Measurements from ENCODE around the gene PACRGL.

Gene PACRGL

DNA sequence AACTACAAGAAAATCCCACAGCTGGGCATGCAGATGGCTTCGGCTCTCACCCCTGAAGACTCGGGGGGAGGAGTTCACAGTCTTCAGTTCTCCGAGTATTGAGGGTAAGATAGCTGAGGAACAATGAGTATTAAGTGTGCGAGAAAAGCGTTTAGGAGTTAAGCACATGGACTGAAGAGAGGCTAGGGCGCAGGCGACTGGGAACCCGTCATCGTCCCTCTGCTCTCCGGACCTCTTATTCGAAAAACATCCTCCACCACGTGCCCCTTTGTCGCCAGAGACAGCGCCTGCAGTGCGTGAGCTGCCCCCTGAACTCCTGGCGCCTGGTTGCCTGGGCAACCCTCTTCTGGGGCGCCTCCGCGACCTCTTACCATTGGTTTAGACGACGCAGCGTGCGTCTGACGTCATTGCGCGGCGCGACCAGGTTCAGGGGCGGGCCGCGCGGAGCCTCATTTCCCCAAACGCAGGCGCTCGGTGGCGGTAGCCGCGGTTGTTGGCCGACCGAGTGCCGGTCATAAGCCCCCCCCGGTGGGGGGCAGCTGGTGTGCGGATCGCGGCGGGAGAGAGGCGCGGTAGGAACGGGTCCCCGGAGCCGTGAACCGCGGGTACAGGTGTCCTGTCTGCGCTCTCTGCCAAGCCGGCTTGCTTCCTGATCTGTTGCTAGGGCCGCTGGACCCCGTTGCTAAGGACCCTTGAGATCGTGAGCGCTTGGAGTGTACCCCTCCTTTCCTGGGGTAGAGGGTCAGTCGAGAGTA lies at the start of gene PACRGL:
Gene PACRGL, plus strand, starts transcription at position 452 of the 755 bp plus-strand sequence. CDS start 4,024 bp downstream, outside the sequence.
- DNase-seq, result peak; percentile 93

DNA sequence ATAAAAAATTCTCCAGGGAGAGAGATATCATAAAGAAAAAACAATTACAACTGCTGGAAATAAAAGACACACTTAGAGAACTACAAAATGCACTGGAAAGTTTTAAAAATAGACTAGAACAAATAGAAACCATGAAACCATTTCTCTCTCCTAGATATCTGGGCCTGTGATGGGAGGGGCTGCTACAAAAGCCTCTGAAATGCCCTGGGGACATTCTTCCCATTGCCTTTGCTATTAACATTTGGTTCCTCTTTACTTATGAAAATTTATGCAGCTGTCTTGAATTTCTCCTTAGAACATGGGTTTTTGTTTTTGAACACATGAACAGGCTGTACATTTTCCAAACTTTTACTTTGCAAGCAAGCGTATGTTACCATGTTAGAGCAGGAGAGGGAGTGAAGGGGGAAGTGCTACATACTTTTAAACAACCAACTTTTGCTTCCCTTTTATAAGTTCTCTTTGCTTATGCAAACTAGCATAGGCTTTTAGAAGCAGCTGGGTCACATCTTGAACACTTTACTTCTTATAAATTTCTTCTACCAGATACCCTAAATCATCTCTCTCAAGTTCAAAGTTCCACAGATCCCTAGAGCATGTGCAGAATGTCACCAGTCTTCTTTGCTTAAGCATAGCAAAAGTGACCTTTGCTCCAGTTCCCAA lies 47.9 kb upstream of the PACRGL start:
- DNase-seq, result no peak

DNA sequence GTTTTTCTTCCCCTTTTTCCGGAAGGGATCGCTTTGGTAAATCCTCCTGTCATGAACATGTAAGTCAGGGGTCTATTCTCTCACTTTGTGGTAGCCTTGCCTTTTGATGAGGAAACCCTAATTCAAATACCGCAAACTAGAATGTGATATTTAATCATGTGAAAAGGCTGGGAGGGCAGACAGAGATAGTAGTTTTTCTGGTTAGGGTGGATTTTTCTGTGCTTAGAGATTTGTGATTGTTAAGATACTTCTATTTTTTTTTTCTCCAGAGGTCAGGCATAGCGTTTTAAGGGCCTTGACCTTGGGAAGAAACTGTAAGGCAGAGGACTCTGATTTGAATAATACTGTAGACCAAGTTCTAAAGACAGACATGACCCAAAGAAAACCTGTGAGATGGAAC lies 41.8 kb upstream of the PACRGL start:
- no peak for DNase-seq

DNA sequence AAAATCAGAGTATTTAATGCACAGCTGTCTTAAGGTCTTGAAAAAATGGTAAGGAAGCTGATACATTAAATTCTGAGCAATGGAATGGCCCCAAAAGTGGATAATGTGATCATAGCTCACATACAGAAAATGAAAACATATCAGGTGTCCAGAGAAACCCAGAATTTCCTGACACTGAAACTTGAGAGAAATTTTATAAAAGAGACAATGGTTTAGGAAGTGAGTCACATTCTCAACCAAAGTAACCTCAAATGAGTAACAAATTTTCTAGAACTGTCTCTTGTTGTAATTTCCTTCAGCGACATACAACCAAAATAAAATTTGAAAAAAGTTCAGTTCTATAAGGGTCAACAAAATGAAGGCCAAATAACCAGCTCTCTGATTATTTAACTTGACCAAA lies 37.4 kb upstream of the PACRGL start:
- no peak for DNase-seq

DNA sequence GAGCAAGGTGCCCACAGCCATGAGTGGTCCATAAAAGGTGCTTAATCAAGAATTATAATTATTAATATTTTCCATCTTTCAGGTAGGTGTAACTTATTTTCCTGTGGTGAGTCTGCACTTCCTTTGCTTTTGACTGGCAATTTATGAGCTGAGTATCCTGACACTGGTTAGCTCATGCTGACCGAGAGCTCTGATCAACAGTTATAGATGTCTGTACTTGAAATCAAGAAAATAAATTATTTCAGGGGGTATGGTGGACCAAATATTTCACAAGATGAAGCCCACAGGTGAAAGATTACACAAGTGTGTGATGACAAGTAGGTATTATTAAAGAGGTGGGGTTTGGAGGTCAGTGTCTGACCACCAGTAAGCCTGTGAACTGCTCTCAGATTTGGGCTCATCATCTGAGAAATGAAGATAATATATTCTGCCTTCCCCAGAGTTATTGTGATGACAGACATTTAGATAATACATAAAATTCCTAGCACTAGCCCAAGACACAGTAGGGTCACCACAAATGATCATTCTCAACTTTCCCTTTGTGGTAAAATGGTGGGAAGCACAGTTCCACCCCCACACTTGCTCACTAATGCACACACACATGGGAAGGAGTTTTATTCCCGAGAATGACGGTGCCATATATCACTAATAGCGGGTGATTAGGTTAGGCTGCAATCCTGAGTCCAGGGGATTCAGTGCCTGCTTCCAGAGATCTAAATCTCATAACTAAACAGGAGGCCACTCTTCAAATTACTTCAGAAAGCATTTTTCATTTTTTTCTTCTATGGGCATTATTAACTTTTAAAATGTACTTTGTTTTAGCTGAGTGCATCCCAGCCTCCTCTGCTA lies 34.0 kb upstream of the PACRGL start:
- no peak for DNase-seq

DNA sequence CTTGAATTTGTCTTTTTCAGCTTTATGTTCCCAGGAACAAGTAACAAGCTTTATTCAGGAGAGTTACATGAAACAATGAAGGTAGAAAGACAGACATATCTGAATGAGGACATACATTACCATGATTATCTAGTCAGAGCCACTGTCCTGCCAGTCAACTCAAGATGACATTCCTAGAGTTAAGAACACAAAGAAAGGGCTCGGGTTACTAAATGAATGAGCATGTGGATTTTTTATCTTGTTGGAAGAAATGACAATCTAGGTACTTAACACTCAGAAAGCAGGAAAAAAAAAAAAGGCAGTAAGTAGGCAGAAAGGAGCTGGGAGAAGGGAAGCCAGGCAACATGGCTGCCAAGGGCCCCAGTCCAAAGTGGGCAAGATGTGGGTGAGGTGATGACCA lies 28.0 kb upstream of the PACRGL start:
- no peak for DNase-seq

DNA sequence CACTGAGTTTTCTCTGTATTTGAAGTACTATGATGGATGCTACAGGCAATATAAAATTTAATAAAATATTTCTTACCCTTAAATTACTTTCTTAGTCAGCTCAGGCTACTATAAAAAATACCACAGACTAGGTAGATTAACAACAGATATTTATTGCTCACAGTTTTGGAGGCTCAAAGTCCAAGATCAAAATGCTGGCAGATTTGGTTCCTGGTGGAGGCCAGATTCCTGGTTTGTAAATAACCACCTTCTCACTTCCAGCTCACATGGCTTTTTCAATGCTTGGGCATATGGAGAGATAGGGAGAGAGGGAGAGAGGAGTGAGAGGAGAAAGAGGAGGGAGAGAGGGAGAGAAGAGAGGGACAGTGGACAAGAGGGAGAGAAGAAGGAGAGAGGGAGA lies 24.5 kb upstream of the PACRGL start:
- DNase-seq, result no peak

DNA sequence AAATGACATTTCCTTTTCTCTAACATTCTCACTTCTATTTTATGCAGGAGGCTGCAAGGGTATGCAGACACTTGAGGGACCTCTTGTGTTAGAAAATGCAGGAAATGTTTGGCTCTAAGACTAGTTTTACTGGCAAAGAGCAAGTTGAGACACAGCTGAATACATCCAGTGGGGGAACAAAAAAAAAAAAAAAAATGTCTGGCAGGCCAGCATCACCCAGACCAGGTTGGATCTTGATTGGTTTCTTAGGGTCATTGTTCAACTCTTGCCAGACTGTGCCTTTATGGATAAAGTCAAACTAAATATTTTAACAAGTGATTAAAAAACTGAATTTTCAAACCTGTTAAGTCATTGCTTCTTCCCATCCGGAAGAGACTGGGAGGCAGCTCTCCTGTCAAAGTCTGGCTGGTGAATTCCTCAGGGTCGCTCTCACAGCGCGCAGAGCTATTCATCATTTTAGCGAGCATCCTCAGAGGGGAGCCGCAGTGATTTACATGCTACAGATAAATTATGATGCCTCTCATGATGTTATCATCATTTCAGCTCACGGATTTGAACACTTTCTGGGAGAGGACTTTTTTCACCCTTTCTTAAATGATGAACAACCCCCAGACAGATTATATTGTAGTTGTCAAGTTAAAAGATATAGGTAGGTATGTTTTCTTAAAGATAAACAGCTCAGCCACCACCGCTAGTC lies 23.6 kb upstream of the PACRGL start:
- no peak for DNase-seq

DNA sequence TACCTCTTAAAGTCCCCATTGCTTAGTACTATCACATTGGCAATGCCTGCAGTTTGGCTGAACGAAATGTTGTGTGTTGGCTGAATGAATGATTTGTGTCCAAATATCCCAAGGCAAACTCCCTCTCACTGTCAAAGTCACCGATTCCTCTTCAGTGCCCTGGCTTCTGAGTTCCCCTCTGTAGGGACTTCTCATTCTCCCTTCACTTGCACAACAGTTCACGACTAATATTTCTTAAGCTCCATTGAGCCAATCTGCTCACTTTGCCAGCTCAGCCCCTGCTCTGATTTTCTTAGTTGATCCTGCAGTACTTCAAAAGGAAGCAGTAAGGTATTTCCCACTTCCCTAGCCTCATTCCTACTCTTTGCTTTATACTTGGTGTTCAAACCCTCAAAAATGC lies 21.9 kb upstream of the PACRGL start:
- DNase-seq, result no peak

DNA sequence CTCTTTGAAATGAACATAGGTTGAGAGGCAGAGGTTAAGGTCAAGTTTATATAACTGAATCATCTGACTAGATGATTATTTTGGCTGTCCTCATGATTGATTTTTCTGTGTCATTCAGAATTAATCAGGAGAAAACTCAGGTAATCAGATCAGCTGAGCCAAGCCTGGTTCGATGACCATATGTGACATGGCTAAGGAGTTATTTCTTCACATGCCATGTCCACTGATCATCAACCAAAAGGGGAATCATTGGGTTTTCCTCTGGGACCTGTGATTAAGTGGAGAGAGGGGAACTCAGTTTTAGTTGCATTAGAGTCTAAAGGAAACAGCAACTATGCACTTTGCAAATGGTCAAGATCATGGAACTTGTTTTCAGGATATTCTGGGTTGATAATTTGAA lies 20.3 kb upstream of the PACRGL start:
- DNase-seq, result no peak

DNA sequence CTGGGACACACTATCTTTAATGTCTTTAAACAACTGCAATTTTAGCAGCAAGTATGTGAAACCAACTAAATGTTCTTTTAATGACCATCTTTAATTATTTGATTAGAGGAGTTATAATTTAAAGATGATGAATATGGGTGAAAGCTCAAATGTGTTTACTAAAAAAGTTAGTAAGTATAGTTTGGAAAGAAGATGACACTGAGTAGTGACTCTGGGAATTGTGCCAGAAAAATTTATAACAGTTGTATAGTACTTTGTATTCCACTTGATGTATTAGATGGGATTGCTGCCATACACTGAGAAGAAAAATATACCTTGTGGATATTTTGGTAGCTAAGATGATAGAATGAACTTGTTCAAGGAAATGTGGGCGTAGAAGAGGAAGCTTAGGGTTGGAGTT lies 19.5 kb upstream of the PACRGL start:
- no peak for DNase-seq

DNA sequence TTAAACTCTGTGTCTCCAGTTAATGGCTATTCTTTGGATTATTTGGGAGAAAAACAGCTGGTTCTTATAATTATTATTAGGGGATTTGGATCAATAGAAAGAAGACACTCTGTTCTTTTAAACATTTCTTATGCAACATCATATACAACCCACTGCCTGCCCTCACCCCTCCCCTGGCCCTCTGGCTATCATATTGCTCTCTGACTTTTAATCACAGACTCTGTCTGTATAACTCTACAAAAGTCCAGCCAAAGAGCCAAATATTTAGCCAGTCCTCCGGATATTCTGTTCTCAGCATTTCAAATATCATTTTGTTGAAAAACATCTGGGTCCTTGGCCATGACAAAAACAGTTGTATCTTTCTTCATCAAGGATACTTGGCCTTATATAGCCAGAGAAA lies 19.0 kb upstream of the PACRGL start:
- no peak for DNase-seq

DNA sequence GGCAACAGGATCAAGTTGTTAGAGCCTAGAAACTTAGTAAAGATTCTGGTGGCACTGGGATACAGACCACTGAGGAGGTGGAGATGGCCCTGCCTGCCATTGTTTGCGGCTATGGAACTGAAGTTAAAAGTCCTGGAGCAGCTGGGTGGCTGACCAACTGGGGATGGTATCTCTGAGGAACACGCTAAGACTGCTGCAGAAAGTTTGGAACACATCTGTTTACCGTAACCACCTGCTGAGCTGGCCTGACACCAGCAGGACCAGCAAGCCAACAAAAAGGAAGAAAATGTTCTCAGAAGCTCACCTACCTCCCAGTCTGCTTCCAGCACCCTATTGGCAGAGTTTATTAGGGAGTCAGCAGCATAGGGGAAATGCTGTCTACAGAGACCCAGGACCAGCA lies 17.4 kb upstream of the PACRGL start:
- no peak for DNase-seq

DNA sequence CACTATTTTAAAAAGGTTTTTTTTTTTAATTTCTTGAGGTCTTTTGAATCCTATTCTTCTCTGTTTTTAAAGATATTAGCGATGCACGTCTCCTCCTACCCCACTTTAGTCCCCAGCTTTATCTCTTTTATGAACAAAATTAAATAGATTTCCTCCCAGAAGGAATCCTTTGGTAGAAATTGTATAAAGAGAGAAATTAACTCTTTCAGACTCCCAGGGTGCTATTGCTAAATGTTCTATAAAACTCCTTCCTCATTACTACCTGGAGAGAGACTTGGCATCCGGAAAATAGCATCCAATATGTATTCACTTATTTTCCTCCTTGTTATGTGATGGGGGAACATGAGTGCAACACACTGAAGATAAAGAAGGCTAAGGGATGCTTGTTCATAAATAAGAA lies 16.5 kb upstream of the PACRGL start:
- DNase-seq, result no peak

DNA sequence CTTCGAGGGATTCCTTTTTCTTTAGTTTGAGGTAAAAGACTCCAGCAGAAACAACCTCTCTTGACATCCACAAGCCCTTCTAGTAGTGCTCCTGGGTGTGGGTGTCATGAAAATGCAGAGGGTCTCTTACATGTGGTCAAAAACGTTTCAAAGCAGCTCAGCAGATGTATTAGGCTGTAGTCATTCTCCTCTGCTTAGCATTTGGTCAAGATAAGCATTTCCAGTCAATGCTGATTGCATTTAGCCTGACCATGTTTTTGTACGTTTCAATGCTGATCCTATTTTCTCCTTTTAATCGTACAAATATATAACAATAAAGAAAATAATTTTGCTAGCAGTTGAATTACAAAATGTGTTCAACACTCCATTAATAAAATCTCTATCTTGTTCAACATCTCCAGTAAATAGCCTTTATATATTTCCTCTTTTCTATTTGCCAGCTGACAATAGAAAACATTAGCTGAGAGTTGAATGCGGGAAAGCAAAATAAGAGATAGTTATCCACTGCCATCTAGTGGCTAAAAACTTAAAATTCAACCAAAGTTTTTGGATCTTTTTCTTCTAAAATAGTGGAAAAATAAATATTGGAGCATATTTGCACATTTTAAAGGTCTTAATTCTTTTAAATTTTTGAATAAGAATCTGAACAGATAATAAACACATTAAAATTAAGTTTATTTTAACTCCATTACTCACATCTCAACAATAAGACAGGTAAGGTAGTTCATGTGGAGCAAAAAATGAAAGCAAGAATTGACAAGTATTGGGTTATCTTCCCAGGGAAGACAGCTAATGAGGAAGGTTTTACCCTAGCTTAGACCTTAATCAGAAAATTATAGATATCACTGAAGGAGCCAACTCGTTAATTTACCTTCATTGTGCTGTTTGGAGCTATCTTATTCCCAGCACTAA lies 15.2 kb upstream of the PACRGL start:
- no peak for DNase-seq

DNA sequence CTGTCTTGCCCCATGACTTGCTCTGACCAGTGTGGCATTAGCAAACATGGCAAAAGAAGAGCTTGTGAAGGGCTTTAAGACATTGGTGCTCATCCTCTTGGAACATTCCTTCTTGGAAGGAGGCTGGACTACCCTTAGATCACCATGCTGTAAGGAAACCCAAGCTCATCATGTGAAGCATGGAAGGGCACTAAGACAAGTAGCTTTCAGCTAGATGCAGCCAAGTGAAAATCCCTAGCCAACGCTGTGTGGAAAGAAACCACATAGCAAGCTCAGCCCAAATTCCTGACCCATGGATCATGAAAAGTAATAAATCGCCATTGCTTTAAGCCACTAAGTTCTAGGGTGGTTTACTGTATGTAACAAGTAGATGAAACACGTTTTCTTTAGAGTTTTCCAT lies 12.4 kb upstream of the PACRGL start:
- no peak for DNase-seq

DNA sequence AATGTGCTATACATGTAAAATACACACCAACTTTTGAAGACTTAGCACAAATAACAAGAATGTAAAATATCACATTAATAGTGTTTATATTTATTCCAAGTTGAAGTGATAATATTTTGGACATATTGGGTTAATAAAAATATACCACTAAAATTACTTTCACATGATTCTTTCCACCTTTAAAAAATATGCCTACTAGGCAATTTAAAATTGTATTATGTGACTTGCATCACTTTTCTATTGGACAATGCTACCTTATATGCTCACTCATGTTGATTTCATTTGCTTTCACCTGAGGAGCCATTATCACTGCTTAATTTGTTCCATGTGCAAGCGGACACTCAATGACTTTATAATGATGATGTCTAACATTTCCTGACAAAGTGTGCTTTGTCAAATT lies 3.4 kb upstream of the PACRGL start:
- no peak for DNase-seq

DNA sequence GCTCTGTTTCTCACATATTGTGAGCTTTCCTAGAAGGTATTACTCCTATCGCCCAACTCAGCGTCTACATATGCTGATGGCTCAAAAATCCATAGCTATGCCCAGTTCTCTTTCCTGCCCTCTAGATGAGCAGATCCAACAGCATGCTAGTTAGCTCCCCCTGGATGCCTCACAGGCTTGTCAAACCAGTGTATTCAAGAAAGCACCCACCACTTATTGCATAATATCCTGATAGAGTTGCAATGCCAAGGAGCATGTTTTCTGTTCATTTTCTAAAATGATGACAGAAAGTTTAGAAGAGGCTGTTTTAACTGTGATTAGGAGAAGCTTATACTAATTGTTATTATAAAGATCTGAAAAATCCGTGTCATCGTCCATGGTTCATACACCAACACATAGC lies 1.9 kb upstream of the PACRGL start:
- no peak for DNase-seq

DNA sequence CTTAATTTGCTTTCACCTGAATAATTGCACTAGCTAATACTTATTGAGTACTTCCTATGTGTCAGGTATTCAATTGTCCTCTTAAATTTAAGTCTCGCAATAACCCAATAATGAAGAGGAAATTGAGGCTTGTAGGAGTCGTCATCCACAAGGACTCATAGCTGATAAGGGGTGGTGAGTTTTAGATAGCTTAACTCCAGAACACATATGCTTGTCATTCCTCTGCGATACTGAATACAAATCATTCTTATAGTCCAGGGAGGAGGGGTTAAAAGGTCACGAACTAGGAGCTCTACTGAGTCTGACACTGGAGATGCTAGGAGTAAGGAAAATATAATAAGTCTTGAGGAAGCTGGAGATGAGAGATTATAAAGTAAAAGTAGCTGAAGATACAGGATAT lies 1.4 kb upstream of the PACRGL start:
- no peak for DNase-seq

DNA sequence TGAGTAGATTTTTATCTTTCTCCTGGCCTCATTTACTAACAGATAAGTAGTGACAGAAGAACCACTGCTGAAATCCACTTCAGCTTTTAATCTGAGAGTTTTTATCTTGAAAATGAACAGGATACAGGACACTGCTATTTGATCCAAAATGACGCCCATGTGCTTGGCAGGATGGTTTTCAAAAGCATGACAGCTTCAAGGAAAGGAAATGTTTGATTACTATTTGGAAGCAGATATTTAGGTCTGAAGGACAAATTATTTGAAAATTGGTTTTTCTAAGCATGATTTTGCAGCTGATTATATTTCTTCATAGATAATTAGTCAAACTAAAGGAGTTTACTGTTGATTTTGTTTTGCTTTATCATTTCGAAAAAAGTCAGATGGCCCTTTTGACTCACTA lies 11.1 kb downstream of the PACRGL start:
- no peak for DNase-seq

DNA sequence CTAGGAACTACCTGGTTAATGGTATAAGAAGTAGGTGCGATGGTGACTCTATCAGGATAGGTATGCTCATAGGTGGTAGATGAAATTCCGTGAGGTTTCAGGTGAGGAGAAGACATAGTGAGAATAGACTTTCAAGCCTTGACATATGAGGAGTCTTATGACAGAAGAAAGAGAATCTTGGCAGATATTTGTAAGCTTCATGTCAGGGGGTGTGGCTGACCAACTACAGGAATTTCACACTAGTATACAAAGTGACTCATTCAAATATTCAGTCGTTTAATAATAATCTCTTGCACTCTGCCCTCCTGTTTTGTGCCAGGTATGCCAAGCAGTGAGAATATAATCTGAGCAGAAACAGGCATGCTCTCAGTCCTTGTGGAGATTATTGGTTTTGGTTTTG lies 22.8 kb downstream of the PACRGL start:
- DNase-seq, result no peak

DNA sequence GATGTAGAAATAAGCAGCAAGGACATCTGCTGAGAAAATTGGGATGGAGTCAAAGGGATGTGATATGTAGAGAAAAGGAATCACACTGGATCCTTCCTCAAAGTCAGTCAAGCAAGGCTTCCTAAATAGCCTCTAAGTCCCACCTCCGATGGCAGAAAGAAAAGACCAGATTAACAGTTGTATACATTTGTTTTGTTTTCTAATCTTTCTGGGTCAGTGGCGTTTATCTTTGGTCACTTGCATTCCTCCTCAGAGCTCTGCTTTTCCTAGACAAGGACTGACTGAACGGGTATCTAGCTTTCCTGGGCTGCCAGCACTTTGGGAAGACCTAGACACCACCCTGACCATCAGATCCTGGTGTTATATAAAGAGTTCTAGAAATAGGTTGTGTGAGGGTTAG lies 23.2 kb downstream of the PACRGL start:
- DNase-seq, result no peak

Data from CD4-positive, alpha-beta T cell treated with Interleukin-15 for 1 hour (primary cell).